SK-N-SH (cell line): ENCODE measurements around the gene HOXC10. TPM values are rescaled to one million over a fixed set of nuclear protein-coding genes. Genes with fewer than 3 reads are reported as not detected.

ENCODE experiments used
- CTCF ChIA-PET: fragments of 300-600, 350-600 bp; formaldehyde crosslinking; extraction: SDS; loops from one replicate; lab custom pipeline; 2021; lab: Yijun Ruan, JAX
- POLR2A ChIA-PET: fragments of 350-600 bp; sonication (Branson Sonifier 250); formaldehyde crosslinking; extraction: SDS; loops from one replicate; lab custom pipeline; 2020; ENCODE audit warnings: antibody characterized with exemption, inconsistent platforms; lab: Yijun Ruan, JAX
- DNase-seq: peaks from one replicate; pipeline ENCODE4 v3.0.0; 2012
- H2AFZ ChIP-seq: fragments of 200-600 bp; sonication (generic); 2 replicates; pipeline ENCODE4 v1.8.1; 2016; ENCODE audit warnings: antibody characterized with exemption, mild to moderate bottlenecking, low read depth
- H3F3A ChIP-seq: fragments of 200-600 bp; sonication (generic); replicated peaks from 2 replicates; pipeline ENCODE3; 2016; ENCODE audit warnings: antibody characterized with exemption, mild to moderate bottlenecking; ENCODE audit not compliant: insufficient read depth
- H3K27ac ChIP-seq, 2 experiments: fragments of 200-500 bp in 1 of 2; fragments of 200-600 bp in 1 of 2; sonication (Bioruptor generic) in 1 of 2; sonication (generic), shearing (Covaris generic) in 1 of 2; 2 replicates each; pipeline versions ENCODE4 v1.5.1 to v1.6.1; 2014 to 2016; ENCODE audit warnings: low read depth in 2 of 2, inconsistent platforms in 1 of 2, low read length in 1 of 2, mild to moderate bottlenecking in 1 of 2, mixed read lengths in 1 of 2
- H3K27me3 ChIP-seq: fragments of 200-600 bp; sonication (generic), shearing (Covaris generic); 2 replicates; pipeline ENCODE4 v1.6.1; 2016; ENCODE audit warnings: mixed run types; ENCODE audit not compliant: insufficient read depth
- H3K36me3 ChIP-seq, 2 experiments: fragments of 200-500 bp in 1 of 2; fragments of 200-600 bp in 1 of 2; sonication (Bioruptor generic) in 1 of 2; sonication (generic) in 1 of 2; replicated peaks in 1 of 2; 2 replicates each; pipeline versions ENCODE3 to v1.5.1; 2014 to 2016; ENCODE audit warnings: low read length in 1 of 2, mild to moderate bottlenecking in 1 of 2; ENCODE audit not compliant: insufficient read depth in 2 of 2, control insufficient read depth in 1 of 2
- H3K4me1 ChIP-seq, 2 experiments: fragments of 200-500 bp in 1 of 2; fragments of 200-600 bp in 1 of 2; sonication (Bioruptor generic) in 1 of 2; sonication (generic), shearing (Covaris generic) in 1 of 2; 2 replicates each; pipeline versions ENCODE4 v1.5.1 to v1.6.1; 2014 to 2016; ENCODE audit warnings: low read depth in 1 of 2, low read length in 1 of 2, mixed run types in 1 of 2; ENCODE audit not compliant: insufficient read depth in 2 of 2, control insufficient read depth in 1 of 2
- H3K4me2 ChIP-seq: fragments of 200-600 bp; sonication (generic), shearing (Covaris generic); 2 replicates; pipeline ENCODE4 v1.6.1; 2017; ENCODE audit warnings: mixed run types
- H3K4me3 ChIP-seq, 2 experiments: fragments of 200-500 bp in 1 of 2; fragments of 200-600 bp in 1 of 2; sonication (Bioruptor generic) in 1 of 2; sonication (generic), shearing (Covaris generic) in 1 of 2; 2 replicates each; pipeline versions ENCODE4 v1.5.1 to v1.8.1; 2014 to 2016; ENCODE audit warnings: low read depth in 2 of 2, inconsistent platforms in 1 of 2, low read length in 1 of 2, mild to moderate bottlenecking in 1 of 2, mixed read lengths in 1 of 2, moderate library complexity in 1 of 2
- H3K79me2 ChIP-seq: fragments of 200-600 bp; sonication (generic); 2 replicates; pipeline ENCODE4 v1.8.1; 2017; ENCODE audit warnings: mild to moderate bottlenecking; ENCODE audit not compliant: insufficient read depth
- H3K9ac ChIP-seq: fragments of 200-600 bp; sonication (generic); 2 replicates; pipeline ENCODE4 v1.6.1; 2017; ENCODE audit warnings: mixed run types
- H3K9me2 ChIP-seq: fragments of 200-600 bp; sonication (generic); 2 replicates; pipeline ENCODE4 v1.6.1; 2017; ENCODE audit warnings: mixed run types
- H3K9me3 ChIP-seq: fragments of 200-600 bp; sonication (generic); 2 replicates; pipeline ENCODE4 v1.6.1; 2017; ENCODE audit warnings: mixed run types, mild to moderate bottlenecking, moderate library complexity
- H4K20me1 ChIP-seq: fragments of 200-600 bp; sonication (generic); 2 replicates; pipeline ENCODE4 v1.6.1; 2017; ENCODE audit warnings: mild to moderate bottlenecking, mixed run types; ENCODE audit not compliant: insufficient read depth
- CHD2 ChIP-seq: fragments of 150-350 bp; IDR thresholded peaks from 2 replicates; pipeline ENCODE4 v1.6.1; 2018; ENCODE audit warnings: low read length; ENCODE audit not compliant: partially characterized antibody
- CTCF ChIP-seq: fragments of 200-600 bp; sonication (generic); IDR thresholded peaks from 2 replicates; pipeline ENCODE4 v1.6.1; 2017; ENCODE audit warnings: antibody characterized with exemption, mild to moderate bottlenecking, moderate library complexity
- EP300 ChIP-seq, 2 experiments: IDR thresholded peaks; 2 replicates each; pipeline versions ENCODE4 v1.4.0 to v1.6.1; 2012; ENCODE audit warnings: borderline replicate concordance in 1 of 2, low read depth in 1 of 2, low read length in 1 of 2
- EZH2phosphoT487 ChIP-seq: fragments of 200-600 bp; sonication (generic); IDR thresholded peaks from 2 replicates; pipeline ENCODE4 v1.6.1; 2017; ENCODE audit warnings: low read depth, mixed run types, mild to moderate bottlenecking, antibody characterized with exemption, moderate library complexity, borderline replicate concordance
- FOSL2 ChIP-seq: IDR thresholded peaks from 2 replicates; pipeline ENCODE4 v1.4.0; 2012; ENCODE audit warnings: low read depth, mild to moderate bottlenecking, moderate library complexity, borderline replicate concordance
- FOXJ3 ChIP-seq: sonication (generic); formaldehyde crosslinking; IDR thresholded peaks from 2 replicates; pipeline ENCODE4 v1.5.1; 2020; ENCODE audit warnings: mild to moderate bottlenecking, missing genetic modification reagents
- FOXM1 ChIP-seq: IDR thresholded peaks from 2 replicates; pipeline ENCODE4 v1.4.0; 2012; ENCODE audit warnings: low read depth, mild to moderate bottlenecking
- GATA2 ChIP-seq: sonication (generic); formaldehyde crosslinking; IDR thresholded peaks from 2 replicates; pipeline ENCODE4 v1.5.0; 2020; ENCODE audit warnings: mild to moderate bottlenecking, missing genetic modification reagents
- JUND ChIP-seq: IDR thresholded peaks from 2 replicates; pipeline ENCODE4 v1.4.0; 2012
- MEF2A ChIP-seq: IDR thresholded peaks from 2 replicates; pipeline ENCODE4 v1.4.0; 2012; ENCODE audit warnings: low read depth, borderline replicate concordance
- MXI1 ChIP-seq: IDR thresholded peaks from 2 replicates; pipeline ENCODE4 v1.6.1; 2012; ENCODE audit warnings: mild to moderate bottlenecking, low read depth, low read length, improper control_type of control experiment
- NFIC ChIP-seq: IDR thresholded peaks from 2 replicates; pipeline ENCODE4 v1.4.0; 2012; ENCODE audit warnings: borderline replicate concordance
- NRF1 ChIP-seq: IDR thresholded peaks from 2 replicates; pipeline ENCODE4 v1.6.1; 2012; ENCODE audit warnings: low read depth, mild to moderate bottlenecking, low read length
- RAD21 ChIP-seq: IDR thresholded peaks from 2 replicates; pipeline ENCODE4 v1.6.1; 2012; ENCODE audit warnings: mild to moderate bottlenecking, low read length
- RCOR1 ChIP-seq: fragments of 150-350 bp; IDR thresholded peaks from 2 replicates; pipeline ENCODE4 v1.6.1; 2017; ENCODE audit warnings: antibody characterized with exemption, low read length
- RFX5 ChIP-seq: IDR thresholded peaks from 2 replicates; pipeline ENCODE4 v1.6.1; 2012; ENCODE audit warnings: mild to moderate bottlenecking, improper control_type of control experiment, low read length
- RXRA ChIP-seq: IDR thresholded peaks from 2 replicates; pipeline ENCODE4 v1.4.0; 2012; ENCODE audit warnings: low read depth, mild to moderate bottlenecking, borderline replicate concordance
- TAF1 ChIP-seq: IDR thresholded peaks from 2 replicates; pipeline ENCODE4 v1.6.1; 2012; ENCODE audit warnings: low read depth, mild to moderate bottlenecking, low read length, moderate library complexity, borderline replicate concordance
- TEAD4 ChIP-seq: IDR thresholded peaks from 2 replicates; pipeline ENCODE4 v1.4.0; 2012; ENCODE audit warnings: mild to moderate bottlenecking, borderline replicate concordance; ENCODE audit not compliant: insufficient read depth
- USF1 ChIP-seq: IDR thresholded peaks from 2 replicates; pipeline ENCODE4 v1.4.0; 2012; ENCODE audit warnings: low read depth, borderline replicate concordance
- WGBS: methylation state at CpG from one replicate; pipeline ENCODE4 v1.1.6; 2017; ENCODE audit warnings: low lambda C conversion rate; 5-methylcytosine and 5-hydroxymethylcytosine counted together
- polyA plus RNA-seq, 3 experiments: library from polyadenylated mRNA; depleted of rRNA; stranded (reverse); fragments of >200 nt; gene quantifications; 2 replicates each; pipeline ENCODE4 v1.2.3, GENCODE V29; 2012
- TF ChIP-seq, protein P1 (sequence below): fragments of 150-350 bp; IDR thresholded peaks from 2 replicates; pipeline ENCODE4 v1.6.1; 2017; ENCODE audit warnings: antibody characterized with exemption, low read length, low read depth, borderline replicate concordance

HOXC10 gene
- polyA plus RNA-seq, 1 of the 3 experiments (the other 2 are of a cell fraction): 0.03 TPM

DNA sequence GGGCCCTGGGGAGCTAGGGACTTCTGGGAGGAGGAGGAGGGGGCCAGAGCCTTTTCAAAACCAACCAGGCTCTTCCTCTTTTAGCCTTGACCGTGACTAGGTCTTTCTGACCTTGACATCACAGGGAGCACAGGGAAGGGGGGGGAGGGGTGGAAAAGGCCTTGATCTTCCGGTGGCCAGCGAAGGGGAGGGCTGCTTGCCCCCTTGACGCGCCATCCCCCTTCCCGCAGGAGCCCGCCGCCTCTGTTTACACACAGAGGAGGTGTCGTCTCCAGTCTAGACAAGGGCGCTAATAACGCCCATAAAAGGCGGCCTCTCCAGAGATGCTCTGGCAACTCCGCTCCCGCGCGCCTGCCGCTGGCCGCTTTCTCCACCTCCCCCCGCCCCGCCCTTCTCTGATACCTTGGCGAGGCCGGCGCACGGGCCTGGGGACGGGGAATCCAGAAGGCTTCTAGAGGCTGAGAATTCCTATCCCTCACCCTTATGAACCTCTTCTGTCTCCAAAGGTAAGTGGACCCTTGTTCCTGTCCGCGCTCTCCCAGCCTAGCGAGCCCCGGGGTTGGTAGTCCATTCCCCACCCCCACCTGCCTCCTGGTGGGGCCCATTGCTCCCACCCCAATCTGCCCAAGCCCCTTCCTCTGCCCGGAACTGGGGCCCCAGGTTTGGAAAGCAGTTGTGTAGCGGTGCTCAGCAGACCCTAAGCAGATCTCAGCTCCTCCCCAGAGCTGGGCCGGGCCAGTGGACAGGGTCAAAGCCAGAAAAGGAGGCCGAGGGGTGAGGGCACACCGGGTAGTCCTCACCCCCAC is 35.1 kb upstream of the HOXC10 start:
- no peaks in the 10 kb centered on the region for H3K9me3 ChIP-seq
- H4K20me1 ChIP-seq: peaks cover 13% of the 10 kb centered on the region; the same call in 1 of the 2 replicates
- POLR2A ChIA-PET: no interaction called here
- WGBS: 19% methylated on average over 31 of the region's 34 CpGs
- H3K79me2 ChIP-seq: no peaks in the 10 kb centered on the region
- no peaks in the 10 kb centered on the region for H3K9me2 ChIP-seq
- no peak for TF ChIP-seq JUND
- TF ChIP-seq NFIC: no peak
- TF ChIP-seq NRF1: no peak
- no peak for TF ChIP-seq MEF2A
- TF ChIP-seq RFX5: no peak
- no peak for TF ChIP-seq USF1
- TF ChIP-seq TAF1: no peak
- no peak for TF ChIP-seq FOSL2
- no peak for TF ChIP-seq EP300 (IDR thresholded peaks at IDR 0.05; ENCODE audit: borderline replicate concordance in 1 of 2, low read depth in 1 of 2, low read length in 1 of 2)
- TF ChIP-seq TEAD4: no peak
- no peak for TF ChIP-seq CTCF
- no peak for TF ChIP-seq RCOR1
- TF ChIP-seq CHD2: no peak
- TF ChIP-seq MXI1: no peak
- no peak overlapping the region for H2AFZ ChIP-seq
- CTCF ChIA-PET: interaction anchor here (0.6 to 1.4 kb wide), 6 partner anchors 9 to 1827 kb away, joined by 3 read pairs; partner anchors contain the start of gene HOXC10
- H3K4me1 ChIP-seq: no peaks in the 10 kb centered on the region; a peak in 1 of 4 replicates
- no peak overlapping the region for H3K4me2 ChIP-seq
- no peak overlapping the region for H3K9ac ChIP-seq
- peaks cover 99% of the 10 kb centered on the region for H3K27me3 ChIP-seq
- H3K36me3 ChIP-seq: no peaks in the 10 kb centered on the region
- H3K4me3 ChIP-seq: no peak overlapping the region
- H3F3A ChIP-seq: no peaks in the 10 kb centered on the region
- H3K27ac ChIP-seq: no peak overlapping the region
- no peak for DNase-seq

DNA sequence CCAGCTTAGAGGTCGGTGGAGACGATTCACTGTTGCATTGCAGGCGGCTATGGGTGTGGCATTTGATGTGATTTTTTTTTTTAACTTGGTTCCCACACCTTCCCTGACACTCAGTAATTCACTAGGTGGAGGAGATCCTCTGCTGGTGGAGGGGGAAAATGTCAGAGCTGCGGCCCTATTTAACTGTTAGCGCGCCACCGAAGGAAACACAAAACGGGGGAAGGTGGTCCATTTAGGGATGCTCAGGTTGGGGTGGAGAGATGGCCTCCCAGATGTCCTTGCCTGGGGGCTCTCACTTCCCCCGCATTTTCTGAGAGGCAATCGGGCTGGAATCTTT is 34.5 kb upstream of the HOXC10 start:
- ChIA-PET CTCF (interaction anchor here (0.7 to 1.4 kb wide), 4 partner anchors 11 to 1828 kb away, joined by 3 to 4 read pairs (median 3); no protein-coding TSS in a partner anchor), POLR2A (no interaction called here)
- Histone ChIP-seq H3K4me2 (no peak overlapping the region), H3K4me3 (no peak overlapping the region), H4K20me1 (peaks cover 13% of the 10 kb centered on the region; the same call in 1 of the 2 replicates), H3K36me3 (no peaks in the 10 kb centered on the region), H3K4me1 (no peaks in the 10 kb centered on the region; a peak in 1 of 4 replicates), H3F3A (no peaks in the 10 kb centered on the region), H3K9me2 (no peaks in the 10 kb centered on the region), H2AFZ (no peak overlapping the region), H3K27me3 (peaks cover 99% of the 10 kb centered on the region), H3K9me3 (no peaks in the 10 kb centered on the region), H3K9ac (no peak overlapping the region), H3K79me2 (no peaks in the 10 kb centered on the region), H3K27ac (no peak overlapping the region)
- no peak for TF ChIP-seq RCOR1
- TF ChIP-seq TEAD4: no peak
- TF ChIP-seq RXRA: no peak
- TF ChIP-seq GATA2: no peak
- TF ChIP-seq NRF1: no peak
- no peak for TF ChIP-seq FOXJ3
- TF ChIP-seq, protein P1, sequence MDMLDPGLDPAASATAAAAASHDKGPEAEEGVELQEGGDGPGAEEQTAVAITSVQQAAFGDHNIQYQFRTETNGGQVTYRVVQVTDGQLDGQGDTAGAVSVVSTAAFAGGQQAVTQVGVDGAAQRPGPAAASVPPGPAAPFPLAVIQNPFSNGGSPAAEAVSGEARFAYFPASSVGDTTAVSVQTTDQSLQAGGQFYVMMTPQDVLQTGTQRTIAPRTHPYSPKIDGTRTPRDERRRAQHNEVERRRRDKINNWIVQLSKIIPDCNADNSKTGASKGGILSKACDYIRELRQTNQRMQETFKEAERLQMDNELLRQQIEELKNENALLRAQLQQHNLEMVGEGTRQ: no peak
- no peak for TF ChIP-seq RAD21
- no peak for TF ChIP-seq MEF2A
- TF ChIP-seq FOXM1: no peak
- TF ChIP-seq NFIC: no peak
- TF ChIP-seq CHD2: no peak
- TF ChIP-seq EZH2phosphoT487: no peak
- no peak for TF ChIP-seq USF1
- no peak for DNase-seq
- WGBS: 24% methylated on average over 9 of the region's 10 CpGs
